Skin of body (tissue), 2 donors: ENCODE data around the gene TOM1. TPM values are rescaled to one million over a fixed set of nuclear protein-coding genes. Genes with fewer than 3 reads are reported as not detected.
"Not testable (repeated sequence)": the region's sequence is repeated elsewhere in the genome, so short reads cannot be mapped to it uniquely, and the experiment has no call there.

Experiments used
- DNase-seq: peaks from one replicate; lab custom pipeline; 2025; lab: John Stamatoyannopoulos, UW
- total RNA-seq: library from RNA; depleted of rRNA; stranded (reverse); fragments of >200 nt; gene quantifications from one replicate; pipeline ENCODE4 v1.2.3, GENCODE V29; 2014

The TOM1 gene
- total RNA-seq, 1 donor from 2014 or later = 33.4 TPM

DNA sequence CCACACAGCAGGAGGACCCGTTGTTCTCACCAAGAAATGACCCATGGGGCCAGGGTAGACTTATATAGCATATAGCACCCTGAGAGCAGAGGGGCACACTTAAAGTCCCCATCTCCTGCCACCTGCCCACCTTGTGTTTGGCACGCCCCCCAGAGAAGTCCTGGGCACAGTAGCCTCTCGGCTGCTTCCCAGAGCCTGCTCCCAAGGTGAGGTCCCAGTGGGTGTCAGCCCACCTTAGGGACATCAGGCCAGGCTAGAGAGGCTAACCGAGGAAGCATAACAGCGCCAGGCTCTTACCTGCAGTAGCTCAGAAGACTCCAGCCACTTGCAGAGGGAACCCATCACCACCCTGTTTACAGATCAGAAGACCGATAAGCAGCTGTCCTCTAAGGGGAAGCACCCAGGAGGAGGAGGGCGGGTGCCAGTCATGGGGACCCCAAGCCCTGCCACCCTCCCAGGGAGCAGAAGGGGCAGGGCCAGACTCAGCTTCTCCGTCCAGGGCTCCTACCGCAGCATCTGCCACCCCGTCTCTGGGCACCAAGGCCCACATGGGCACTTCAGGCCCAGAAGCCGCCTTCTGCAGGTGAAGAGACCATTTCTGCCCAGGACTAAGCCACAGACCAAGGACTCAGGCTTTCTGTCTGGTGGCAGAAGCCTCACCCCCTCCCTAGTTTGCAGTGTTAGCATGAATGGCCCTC, 46.3 kb downstream of the TOM1 start:
- no peak for DNase-seq

DNA sequence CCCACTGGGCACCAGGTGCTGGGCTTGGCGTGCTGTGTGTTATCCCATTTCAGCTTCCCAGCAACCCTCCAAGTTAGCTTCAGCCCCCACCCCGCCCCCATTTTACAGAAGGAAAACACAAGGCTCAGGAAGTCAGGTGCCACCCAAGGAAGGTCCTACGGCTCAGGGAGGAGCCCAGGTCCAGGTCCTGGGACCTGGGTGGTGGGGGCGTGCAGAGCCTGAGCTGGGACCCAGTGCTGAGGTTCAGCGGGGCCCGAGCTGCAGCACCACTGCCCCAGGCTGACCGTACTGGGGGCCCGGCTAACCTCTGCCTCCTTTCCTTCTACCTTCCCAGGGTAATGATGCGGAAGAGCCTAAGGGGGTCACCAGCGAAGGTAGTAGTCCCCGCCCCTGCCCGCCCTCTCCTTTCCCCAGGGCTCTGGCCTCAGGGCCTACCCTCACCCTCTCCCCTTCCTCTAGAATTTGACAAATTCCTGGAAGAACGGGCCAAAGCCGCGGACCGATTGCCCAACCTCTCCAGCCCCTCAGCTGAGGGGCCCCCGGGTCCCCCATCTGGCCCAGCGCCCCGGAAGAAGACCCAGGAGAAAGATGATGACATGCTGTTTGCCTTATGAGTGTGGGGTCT, 47.0 kb downstream of the TOM1 start:
- DNase-seq = no peak

DNA sequence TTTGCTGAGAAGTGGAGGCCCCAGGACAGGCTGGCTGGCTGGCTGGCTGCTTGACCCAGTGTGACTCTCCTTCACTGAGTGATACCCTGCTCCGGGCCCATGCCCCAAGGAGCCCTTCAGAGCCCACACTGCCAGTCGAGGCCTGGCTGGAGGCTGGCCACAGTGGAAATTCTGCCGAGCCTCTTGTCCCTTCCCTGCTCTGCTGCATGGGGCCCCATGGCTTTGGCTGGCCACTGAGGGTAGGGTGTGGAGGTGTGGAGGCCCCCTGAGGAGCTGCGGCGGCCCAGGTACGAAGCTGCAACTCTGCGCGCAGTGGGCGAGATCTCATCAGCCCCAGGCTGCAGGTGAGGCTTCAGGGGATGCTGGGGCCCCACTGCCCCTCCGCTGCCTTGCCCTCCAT, 47.8 kb downstream of the TOM1 start:
- no peak for DNase-seq

DNA sequence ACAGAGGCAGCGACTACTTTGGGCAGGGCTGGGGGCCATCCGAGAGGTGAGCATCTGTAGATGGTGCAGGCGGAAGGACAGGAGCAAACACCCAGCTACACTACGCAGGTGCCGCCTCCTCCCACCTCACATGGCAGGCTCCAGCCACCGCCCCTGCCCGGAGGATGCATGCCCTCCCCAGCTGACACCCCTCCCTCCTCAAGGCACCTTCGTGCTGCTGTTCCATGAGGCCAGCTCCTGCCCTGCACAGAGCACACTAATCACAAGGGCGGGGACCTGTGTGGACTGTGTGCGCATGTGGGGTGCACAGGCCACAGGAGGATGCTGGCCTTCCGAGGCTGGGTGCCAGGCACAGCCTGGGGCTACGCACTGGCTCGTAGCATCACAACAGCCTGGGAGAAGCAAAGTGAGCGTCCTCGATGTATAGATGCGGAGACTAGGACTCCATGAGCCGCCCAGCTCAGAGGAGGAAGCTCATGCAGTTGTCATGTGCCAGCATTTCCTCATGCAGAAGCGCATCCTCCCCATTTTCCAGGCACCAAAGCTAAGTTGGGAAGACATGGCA, 48.4 kb downstream of the TOM1 start:
- DNase-seq = no peak

DNA sequence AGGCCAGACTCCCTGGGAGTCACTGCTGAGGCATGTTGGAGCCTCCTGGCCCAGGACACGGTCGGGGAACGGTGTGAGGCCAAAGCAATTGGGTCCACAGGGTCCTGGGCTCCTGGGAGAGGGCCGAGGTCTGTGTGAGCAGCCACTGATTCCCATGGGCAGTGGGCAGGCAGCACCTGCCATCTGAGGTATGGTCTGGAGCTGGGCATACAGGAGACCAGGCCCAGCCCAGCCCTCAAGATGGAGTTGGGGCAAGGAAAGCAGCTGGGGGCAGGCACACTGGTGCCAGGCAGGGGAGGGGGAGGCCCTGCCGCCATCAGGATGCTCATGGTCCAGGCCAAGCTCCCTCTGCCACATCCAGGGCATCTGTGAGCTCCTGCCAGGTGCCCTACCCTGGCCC, 49.0 kb downstream of the TOM1 start:
- no peak for DNase-seq

DNA sequence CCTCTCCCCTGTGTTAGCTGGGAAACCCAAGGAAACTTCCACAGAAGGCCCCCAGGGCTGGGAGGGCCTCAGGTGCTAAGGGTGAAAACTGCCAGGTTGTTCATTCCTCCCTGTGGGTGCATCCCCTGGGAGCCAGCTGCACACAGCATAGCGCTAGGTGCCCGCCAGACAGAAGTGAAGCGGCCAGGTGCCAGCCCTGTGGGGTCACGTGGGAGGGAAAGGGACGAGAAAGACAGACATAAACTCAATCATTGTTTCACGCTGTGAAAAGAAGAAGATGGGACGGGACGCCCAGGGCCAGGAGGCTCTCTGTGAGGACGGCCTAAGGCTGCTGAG, 49.6 kb downstream of the TOM1 start:
- no peak for DNase-seq

DNA sequence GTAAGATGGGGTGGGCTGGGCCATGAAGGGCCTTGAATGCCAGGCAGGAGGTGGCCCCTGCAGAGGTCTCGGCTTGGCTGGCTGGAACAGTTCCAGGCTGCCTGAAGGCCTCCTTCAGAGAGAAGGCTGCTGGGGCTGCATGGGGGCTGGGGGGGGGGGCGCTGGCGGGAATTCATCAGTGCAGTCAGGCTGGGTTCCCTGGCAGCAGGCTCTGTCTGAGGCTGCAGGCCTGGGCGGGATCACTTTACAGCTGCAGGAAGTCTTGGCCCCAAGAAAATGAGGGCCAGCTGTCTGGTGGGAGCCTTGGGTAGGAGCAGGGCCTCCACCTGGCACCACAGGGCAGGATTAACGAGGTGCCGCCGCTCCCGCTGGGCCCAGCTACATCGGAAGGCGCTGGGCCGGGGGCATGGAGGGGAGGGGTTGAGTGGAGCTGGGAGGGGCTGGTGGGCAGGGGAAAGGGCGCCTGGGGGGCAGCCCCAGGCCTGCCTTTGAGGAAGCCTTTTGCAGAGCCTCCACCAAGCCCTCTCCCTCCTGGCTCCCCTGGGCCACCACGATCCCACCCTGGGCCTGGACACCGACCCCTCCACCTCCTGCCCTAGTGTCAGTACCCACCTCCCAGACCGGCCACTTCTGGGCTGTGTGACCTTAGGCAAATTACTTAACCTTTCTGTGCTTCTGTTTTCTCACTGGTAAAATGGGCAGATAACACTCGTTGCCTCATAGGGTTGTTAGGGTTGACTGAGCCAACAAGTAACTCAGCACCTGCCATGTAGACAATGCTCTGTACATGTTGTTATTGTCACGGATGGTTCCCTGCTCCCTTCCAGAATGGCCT, 50.2 kb downstream of the TOM1 start:
- peak; percentile 27 for DNase-seq

DNA sequence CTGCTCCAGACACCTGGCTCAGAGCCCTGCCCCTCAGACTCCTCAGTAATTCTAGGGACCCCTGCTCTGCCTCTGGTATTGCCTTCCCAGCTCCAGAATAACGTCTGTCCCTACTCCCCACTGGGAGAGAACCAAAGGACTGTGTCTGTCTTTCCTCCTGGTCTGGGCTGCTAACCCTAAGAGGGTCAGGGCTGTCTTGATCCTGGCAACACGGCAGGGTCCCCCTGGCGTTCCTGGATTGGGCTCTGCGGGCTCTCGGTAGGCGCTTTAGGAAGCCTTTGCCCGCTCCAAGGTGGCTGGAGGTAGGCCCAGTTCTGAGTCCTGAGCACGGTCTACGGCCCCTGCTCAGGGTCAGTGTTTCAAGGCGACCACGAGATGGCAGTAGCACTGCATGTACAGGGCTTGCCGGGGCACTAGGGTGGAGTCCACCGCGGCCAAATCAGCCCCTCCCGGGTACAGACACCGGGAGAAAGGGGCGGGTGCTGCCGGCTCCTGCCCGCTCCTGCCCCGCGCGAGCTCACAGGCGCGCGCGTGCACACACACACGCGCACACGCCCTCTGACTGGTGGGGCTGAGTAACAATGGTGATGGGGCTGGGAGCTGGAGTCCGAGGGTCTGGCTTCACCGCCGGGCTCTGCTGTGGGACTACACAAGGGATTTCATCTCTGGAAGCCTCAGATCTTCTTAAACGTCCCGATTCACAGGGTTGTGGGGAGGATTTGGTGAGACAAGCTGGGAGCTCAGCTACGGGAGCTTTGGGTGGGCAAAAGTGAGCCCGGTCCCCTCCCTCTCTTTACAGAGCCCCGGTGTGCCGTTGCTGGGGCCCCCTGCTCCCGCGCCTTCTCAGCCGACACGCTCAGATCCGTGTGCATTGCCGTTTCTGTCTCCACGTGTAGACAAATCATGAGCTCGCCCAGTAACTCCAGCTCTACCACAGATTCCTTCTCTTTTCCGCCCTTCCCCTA, 51.1 kb downstream of the TOM1 start:
- peak; percentile 83 for DNase-seq

DNA sequence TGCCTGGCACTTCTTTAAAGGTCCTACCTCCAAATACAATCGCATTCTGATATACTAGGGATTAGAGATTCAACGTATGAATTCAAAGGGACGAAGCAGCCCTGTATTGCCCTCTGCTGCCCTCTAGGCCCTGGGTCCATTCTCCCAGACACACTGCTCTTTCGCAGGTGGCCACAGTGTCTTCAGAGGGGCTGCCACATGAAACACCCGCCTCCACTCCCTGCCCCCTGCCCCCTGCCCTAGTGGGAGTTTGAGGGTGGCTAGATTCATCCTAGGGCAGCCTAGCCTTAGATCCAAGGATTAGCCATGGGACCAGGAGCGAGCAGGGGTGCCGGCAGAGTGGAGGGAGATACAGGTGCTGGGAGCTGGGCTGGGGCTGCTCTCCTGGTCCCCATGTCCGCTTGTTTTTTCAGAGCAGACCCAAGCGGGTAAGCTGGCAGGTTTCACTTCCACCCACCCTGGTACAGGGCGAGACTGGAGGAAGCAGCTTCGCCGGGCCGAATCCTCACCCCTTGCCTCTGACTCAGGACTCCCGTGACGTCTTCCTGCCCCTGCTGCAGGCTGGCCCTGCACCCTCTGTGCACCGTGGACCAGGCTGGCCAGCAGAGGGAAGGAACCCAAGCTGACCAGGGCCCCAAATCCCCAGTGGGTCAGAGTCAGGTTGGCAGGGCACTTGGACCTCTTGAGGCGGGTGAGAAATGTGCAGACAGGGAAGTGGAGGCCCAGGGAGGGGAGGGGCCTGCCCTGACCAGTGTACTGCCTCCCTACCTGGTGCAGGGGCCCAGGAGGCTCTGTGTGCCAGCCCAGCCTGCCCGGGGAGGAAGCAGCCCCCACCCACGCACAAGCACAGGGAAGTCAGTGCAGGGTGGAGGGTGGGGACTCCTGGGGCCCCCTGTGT, 52.8 kb downstream of the TOM1 start:
- DNase-seq = no peak

DNA sequence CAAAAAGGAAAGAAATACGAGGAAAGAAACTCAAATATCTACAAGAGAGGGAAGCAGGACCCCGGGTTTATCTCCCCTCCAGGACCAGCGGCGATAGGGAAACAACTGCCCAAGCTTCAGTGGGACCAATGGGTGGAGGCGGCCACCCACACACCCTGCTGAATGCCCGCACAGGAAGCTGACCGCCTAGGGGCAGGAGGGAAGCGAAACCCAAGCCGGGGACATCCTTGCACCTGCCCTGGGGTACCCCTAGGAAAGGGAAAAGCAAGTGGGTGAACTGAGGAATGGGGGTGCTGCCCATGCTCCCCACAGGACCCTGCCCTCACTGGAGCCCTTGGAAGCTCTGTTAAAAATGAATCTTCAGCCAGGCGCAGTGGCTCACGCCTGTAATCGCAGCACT, 53.6 kb downstream of the TOM1 start:
- no peak for DNase-seq

DNA sequence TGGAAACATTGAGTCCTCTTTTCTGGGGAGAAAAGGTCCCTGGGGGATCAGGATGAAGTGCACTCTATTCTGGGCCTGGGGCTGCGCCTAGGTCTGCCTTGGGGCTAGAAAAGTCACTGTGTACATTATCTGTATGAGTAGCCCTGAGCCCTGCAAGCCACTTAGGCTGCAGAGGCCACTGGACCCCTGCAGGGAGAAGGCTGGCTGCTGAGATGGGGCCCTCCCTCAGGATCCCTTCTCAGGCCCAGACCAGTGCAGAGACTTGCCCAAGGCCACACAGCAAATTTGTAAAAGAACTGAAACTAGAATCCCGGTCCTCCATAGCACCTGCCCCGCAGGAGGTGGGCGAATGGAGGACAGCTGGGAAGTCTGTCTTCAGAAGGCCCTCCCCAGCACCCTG, 54.4 kb downstream of the TOM1 start:
- no peak for DNase-seq

DNA sequence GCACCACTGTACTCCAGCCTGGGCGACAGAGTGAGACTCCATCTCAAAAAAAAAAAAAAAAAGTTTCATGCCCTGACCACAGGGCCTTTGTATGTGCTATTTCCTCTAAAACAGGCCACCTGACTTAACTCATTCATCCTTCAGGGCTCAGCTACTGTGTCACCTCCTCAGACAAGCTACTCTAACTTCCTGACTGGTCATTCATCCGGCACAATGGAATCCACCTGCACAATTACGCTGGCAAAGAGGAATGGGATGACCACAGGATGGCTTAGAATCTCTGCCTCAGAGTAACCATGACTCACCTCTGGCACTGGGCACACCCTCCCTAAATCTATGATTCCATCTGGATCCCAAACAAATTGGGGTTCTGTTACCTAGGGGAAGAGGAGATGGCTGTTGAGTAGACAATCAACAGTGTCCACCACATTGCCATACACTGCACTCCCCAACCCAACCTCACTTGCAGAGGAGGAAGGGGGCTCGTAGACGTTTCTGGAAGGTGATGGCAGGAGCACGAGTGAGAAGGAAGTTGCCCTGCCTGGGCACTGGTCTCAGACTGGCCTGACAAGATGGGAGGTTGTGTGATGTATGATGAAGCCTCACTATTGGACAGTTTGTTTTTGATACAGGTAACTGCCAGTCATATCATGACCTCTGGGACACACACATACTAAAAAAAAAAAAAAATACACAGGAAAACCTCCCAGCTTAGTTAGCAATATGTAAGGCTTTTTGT, 58.4 kb downstream of the TOM1 start:
- no peak for DNase-seq

DNA sequence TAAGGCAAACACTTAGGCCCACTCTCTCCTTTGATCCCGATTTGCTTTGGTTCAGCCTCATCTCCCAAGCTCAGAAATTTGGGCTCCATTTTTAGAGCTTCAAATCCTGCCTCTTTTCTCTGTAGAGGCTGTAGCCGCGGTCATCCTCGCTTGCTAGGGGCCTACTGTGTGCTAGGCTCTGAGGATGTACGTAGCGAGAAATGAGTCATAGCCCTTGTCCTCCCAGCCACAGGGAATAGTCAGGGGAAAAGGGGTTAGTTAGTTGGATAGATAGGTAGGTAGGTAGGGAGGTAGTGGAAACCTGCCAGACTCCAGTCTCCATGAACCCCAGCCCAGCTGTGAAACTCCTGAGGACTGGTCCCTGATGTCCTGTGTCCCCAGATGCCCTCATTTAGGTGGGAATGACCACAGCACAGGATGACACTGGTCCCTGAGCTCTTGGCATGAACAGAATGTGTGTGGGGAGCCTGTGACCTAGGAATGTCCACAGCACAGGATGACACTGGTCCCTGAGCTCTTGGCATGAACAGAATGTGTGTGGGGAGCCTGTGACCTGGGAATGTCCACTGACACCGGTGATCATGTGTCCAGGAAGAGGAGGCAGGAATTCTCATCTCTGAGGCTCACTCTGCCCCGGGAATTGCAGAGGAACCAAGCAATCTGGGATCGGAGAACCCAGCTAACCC, 59.8 kb downstream of the TOM1 start:
- DNase-seq = no peak

DNA sequence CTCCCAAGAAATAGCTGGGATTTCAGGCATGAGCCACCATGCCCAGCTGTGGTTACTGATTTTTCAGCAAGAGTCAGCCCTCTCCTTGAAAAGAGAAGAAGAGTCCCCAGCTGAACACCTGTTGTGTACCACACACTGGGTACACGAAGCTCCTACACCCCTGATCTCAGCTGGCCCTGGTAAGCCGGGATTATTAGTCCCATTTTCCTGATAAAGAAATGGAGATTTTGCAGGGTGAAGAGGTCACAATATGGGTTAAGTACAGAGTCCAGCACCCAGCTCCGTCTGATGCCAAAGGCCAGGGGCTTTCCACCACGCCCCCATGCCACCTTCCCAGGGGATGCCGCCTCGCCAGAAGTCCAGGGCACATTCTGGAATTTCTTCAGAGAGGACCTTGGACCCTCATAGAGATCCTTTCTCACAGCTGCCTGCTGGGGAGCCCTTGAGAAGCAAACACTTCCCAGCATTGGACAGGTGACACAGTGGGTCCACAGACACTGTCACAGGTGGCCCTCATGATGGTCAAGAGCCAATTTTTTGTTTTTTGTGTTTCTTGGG, 61.4 kb downstream of the TOM1 start:
- DNase-seq = no peak

DNA sequence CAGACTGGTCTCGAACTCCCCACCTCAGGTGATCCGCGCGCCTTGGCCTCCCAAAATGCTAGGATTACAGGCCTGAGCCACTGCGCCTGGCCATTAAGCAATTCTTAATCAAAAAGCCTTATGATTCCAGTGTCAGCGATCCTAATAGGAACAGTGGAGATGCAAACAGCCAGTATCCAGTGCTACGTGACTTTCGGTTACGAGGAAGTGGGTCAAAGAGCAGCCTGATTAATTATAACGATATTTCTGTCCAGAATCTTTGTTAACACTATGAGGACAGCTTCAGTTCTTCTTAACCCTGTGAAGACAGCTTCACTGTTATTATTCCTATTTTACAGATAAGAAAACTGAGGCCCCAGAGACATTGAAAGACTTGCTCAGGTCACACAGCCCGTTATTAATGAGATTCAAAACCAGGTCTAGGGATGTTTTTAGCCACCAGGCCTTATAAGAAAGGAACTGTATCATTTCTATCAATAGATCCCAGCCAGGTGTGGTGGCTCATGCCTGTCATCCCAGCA, 63.9 kb downstream of the TOM1 start:
- no peak for DNase-seq

DNA sequence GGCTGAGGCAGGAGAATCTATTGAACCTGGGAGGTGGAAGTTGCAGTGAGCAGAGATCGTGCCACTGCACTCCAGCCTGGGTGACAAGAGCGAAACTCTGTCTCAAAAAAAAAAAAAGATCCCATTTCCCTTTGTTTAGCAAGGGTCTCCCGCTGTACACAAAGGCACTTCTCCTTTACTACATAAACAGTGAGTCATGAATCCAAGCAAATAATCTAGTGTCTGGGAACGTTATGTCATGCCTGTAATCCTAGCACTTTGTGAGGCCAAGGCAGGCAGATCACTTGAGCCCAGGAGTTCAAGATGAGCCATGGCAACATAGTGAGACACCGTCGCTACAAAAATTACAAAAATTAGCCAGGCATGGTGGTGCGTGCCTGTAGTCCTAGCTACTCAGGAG, 64.5 kb downstream of the TOM1 start:
- not testable (repeated sequence) for DNase-seq

DNA sequence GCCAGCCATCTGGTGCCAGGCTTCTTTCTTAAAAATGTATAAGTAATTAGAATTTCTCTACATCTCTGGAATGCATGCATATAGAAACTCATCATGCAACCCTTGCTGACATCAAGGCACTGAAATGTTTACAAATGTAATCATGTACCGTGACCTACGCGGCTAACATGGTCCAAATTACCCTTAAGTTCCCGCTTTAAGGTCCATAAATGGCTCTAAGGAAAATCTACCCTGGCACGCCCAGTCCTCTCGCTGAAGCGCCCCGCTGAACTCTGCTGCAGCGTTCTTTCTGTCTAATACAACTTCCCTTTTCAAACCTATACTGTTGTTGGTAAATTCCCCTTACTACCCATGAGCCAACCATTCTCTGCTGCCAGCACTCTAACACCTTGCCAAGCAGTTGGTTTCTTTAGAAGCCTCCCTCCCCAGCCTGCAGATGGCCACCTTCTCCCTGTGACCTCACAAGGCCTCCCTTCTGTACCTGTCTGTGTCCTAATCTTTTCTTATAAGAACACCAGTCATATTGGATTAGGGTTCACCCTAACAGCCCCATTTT, 67.7 kb downstream of the TOM1 start:
- DNase-seq = no peak

DNA sequence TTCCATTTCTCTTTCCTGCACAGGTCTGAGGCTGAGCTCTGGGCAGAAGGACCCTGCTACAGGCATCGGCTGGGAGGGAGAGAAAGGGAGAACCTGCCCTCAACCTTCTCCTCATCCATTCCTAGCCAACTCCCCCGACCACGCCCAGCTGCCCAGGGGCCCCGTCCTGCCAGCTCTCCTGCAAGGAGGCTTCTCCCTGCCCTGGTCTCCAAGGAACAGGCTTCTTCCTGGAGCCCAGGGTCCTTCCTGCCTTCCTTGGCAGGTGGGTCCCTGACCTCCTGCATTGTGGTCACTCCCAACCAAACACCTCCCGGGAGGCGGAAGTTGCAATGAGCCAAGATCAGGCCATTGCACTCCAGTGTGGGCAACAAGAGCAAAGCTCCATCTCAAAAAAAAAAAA, 68.7 kb downstream of the TOM1 start:
- no peak for DNase-seq
